ENCODE measurements around the gene NLRC3. TPM values are rescaled to one million over a fixed set of nuclear protein-coding genes. Genes with fewer than 3 reads are reported as not detected.

Gene NLRC3
- total RNA-seq, 1 experiment from 2014 or later, result 0.26 TPM

DNA sequence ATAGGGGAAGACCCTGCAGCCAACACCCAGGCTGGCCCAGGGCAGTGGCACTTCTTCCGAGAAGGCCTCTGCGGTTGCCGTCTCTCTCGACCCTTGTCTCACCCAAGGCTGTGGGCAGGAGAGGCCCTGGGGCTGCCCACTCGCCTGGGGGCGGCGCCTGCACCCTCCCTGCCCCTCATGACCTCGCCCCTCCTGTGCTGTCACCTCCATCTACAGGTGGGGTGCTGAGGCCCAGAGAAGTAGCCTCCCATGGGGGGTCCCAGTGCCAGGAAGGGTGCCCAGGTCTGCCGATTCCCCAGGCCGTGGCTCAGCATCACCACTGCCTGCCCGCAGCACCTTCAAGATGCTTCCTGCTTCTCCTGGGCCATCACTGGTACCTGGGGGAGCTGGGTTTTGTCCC is 992 bp downstream of the NLRC3 start (continued):
- TF ChIP-seq, protein P1, sequence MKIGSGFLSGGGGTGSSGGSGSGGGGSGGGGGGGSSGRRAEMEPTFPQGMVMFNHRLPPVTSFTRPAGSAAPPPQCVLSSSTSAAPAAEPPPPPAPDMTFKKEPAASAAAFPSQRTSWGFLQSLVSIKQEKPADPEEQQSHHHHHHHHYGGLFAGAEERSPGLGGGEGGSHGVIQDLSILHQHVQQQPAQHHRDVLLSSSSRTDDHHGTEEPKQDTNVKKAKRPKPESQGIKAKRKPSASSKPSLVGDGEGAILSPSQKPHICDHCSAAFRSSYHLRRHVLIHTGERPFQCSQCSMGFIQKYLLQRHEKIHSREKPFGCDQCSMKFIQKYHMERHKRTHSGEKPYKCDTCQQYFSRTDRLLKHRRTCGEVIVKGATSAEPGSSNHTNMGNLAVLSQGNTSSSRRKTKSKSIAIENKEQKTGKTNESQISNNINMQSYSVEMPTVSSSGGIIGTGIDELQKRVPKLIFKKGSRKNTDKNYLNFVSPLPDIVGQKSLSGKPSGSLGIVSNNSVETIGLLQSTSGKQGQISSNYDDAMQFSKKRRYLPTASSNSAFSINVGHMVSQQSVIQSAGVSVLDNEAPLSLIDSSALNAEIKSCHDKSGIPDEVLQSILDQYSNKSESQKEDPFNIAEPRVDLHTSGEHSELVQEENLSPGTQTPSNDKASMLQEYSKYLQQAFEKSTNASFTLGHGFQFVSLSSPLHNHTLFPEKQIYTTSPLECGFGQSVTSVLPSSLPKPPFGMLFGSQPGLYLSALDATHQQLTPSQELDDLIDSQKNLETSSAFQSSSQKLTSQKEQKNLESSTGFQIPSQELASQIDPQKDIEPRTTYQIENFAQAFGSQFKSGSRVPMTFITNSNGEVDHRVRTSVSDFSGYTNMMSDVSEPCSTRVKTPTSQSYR (CRISPR knock-in tag; IDR thresholded peaks at IDR 0.05), result no peak
- TF ChIP-seq SOX15 (CRISPR knock-in tag; IDR thresholded peaks at IDR 0.05), result no peak

DNA sequence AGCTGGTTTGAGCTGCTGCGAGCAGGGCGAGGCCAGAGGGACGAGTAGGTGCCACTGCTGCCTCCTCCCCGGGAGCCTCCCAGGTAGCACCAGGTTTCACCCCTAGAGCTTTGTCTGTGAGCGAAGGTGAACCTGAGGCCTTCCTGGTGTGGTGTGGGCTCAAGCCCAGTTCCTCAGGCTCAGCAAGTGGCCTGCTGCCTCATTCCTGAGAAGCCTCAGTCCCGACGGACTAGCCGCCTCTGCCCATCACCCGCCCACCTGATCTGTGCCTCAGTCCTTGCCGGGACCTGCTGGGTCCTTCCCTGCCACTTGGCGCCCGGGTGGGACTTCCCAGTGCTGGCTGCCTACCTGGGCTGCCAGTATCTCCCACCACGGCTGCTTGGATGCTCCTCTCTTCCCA is 1.7 kb downstream of the NLRC3 start:
- TF ChIP-seq ZNF232 (CRISPR knock-in tag; IDR thresholded peaks at IDR 0.05), result no peak
- DNase-seq (ENCODE audit: low spot score) (no peak), ATAC-seq (no peak)
- Mint-ChIP-seq H3K4me3 (no peak overlapping the region), H3K9me3 (peaks cover 9% of the 10 kb centered on the region), H3K36me3 (peaks cover 2% of the 10 kb centered on the region; the same call in 1 of the 2 replicates), H3K4me1 (peaks cover 9% of the 10 kb centered on the region), H3K27ac (no peak overlapping the region), H3K27me3 (ENCODE audit: low read depth) (no peaks in the 10 kb centered on the region)
- CTCF ChIA-PET, result no interaction called here
- POLR2A ChIA-PET, result interaction anchor here (0.6 kb wide), 1 partner anchor 8 kb away, joined by 3 read pairs; no protein-coding TSS in a partner anchor

DNA sequence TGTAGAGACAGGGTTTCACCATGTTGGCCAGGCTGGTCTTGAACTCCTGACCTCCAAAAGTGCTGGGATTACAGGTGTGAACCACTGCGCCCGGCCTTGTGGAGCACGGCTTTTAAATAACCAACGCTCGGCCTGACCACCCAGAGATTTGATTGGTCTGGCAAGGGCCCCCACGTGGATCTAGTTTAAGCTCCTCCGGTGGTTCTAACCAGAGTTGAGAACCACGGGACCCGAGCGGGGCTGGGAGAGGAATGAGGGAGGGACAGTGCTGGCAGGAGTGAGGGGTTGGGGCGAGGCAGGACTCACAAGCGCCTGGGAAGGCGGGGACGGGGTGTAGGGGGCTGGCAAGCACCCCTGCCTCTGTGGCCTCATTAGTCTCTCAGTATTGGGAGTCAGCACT is 3.0 kb downstream of the NLRC3 start:
- ChIA-PET CTCF (no interaction called here), POLR2A (no interaction called here)
- Mint-ChIP-seq H3K4me1 (peaks cover 4% of the 10 kb centered on the region), H3K4me3 (no peak overlapping the region), H3K27me3 (ENCODE audit: low read depth) (no peaks in the 10 kb centered on the region), H3K27ac (no peak overlapping the region), H3K9me3 (peaks cover 19% of the 10 kb centered on the region), H3K36me3 (peaks cover 5% of the 10 kb centered on the region; the same call in 1 of the 2 replicates)
- ATAC-seq (no peak), DNase-seq (ENCODE audit: low spot score) (no peak)
- TF ChIP-seq FOXJ3 (CRISPR knock-in tag; IDR thresholded peaks at IDR 0.05; ENCODE audit: borderline replicate concordance), result no peak
- TF ChIP-seq ZNF416 (CRISPR knock-in tag; IDR thresholded peaks at IDR 0.05), result no peak
- TF ChIP-seq, protein P2, sequence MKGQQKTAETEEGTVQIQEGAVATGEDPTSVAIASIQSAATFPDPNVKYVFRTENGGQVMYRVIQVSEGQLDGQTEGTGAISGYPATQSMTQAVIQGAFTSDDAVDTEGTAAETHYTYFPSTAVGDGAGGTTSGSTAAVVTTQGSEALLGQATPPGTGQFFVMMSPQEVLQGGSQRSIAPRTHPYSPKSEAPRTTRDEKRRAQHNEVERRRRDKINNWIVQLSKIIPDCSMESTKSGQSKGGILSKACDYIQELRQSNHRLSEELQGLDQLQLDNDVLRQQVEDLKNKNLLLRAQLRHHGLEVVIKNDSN (CRISPR knock-in tag; IDR thresholded peaks at IDR 0.05), result no peak
- TF ChIP-seq KAT7 (CRISPR knock-in tag; IDR thresholded peaks at IDR 0.05; ENCODE audit: borderline replicate concordance), result no peak
- no peak for TF ChIP-seq ETV6 (CRISPR knock-in tag; IDR thresholded peaks at IDR 0.05)
- no peak for TF ChIP-seq GTF2I (CRISPR knock-in tag; conservative IDR thresholded peaks at IDR 0.05)
- TF ChIP-seq JUN (CRISPR knock-in tag; IDR thresholded peaks at IDR 0.05), result no peak
- TF ChIP-seq, protein P3, sequence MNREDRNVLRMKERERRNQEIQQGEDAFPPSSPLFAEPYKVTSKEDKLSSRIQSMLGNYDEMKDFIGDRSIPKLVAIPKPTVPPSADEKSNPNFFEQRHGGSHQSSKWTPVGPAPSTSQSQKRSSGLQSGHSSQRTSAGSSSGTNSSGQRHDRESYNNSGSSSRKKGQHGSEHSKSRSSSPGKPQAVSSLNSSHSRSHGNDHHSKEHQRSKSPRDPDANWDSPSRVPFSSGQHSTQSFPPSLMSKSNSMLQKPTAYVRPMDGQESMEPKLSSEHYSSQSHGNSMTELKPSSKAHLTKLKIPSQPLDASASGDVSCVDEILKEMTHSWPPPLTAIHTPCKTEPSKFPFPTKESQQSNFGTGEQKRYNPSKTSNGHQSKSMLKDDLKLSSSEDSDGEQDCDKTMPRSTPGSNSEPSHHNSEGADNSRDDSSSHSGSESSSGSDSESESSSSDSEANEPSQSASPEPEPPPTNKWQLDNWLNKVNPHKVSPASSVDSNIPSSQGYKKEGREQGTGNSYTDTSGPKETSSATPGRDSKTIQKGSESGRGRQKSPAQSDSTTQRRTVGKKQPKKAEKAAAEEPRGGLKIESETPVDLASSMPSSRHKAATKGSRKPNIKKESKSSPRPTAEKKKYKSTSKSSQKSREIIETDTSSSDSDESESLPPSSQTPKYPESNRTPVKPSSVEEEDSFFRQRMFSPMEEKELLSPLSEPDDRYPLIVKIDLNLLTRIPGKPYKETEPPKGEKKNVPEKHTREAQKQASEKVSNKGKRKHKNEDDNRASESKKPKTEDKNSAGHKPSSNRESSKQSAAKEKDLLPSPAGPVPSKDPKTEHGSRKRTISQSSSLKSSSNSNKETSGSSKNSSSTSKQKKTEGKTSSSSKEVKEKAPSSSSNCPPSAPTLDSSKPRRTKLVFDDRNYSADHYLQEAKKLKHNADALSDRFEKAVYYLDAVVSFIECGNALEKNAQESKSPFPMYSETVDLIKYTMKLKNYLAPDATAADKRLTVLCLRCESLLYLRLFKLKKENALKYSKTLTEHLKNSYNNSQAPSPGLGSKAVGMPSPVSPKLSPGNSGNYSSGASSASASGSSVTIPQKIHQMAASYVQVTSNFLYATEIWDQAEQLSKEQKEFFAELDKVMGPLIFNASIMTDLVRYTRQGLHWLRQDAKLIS (CRISPR knock-in tag; IDR thresholded peaks at IDR 0.05; ENCODE audit: borderline replicate concordance), result no peak
- TF ChIP-seq, protein P4, sequence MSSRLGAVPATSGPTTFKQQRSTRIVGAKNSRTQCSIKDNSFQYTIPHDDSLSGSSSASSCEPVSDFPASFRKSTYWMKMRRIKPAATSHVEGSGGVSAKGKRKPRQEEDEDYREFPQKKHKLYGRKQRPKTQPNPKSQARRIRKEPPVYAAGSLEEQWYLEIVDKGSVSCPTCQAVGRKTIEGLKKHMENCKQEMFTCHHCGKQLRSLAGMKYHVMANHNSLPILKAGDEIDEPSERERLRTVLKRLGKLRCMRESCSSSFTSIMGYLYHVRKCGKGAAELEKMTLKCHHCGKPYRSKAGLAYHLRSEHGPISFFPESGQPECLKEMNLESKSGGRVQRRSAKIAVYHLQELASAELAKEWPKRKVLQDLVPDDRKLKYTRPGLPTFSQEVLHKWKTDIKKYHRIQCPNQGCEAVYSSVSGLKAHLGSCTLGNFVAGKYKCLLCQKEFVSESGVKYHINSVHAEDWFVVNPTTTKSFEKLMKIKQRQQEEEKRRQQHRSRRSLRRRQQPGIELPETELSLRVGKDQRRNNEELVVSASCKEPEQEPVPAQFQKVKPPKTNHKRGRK (CRISPR knock-in tag; IDR thresholded peaks at IDR 0.05; ENCODE audit: borderline replicate concordance), result no peak
- TF ChIP-seq, protein P5, sequence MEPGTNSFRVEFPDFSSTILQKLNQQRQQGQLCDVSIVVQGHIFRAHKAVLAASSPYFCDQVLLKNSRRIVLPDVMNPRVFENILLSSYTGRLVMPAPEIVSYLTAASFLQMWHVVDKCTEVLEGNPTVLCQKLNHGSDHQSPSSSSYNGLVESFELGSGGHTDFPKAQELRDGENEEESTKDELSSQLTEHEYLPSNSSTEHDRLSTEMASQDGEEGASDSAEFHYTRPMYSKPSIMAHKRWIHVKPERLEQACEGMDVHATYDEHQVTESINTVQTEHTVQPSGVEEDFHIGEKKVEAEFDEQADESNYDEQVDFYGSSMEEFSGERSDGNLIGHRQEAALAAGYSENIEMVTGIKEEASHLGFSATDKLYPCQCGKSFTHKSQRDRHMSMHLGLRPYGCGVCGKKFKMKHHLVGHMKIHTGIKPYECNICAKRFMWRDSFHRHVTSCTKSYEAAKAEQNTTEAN (CRISPR knock-in tag; IDR thresholded peaks at IDR 0.05), result no peak
- no peak for TF ChIP-seq TEAD4 (CRISPR knock-in tag; IDR thresholded peaks at IDR 0.05)
- TF ChIP-seq, protein P6, sequence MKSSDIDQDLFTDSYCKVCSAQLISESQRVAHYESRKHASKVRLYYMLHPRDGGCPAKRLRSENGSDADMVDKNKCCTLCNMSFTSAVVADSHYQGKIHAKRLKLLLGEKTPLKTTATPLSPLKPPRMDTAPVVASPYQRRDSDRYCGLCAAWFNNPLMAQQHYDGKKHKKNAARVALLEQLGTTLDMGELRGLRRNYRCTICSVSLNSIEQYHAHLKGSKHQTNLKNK (CRISPR knock-in tag; IDR thresholded peaks at IDR 0.05), result no peak
- no peak for TF ChIP-seq FOXK1 (CRISPR knock-in tag; IDR thresholded peaks at IDR 0.05)
- TF ChIP-seq, protein P7, sequence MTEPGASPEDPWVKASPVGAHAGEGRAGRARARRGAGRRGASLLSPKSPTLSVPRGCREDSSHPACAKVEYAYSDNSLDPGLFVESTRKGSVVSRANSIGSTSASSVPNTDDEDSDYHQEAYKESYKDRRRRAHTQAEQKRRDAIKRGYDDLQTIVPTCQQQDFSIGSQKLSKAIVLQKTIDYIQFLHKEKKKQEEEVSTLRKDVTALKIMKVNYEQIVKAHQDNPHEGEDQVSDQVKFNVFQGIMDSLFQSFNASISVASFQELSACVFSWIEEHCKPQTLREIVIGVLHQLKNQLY (CRISPR knock-in tag; IDR thresholded peaks at IDR 0.05), result no peak
- no peak for TF ChIP-seq NR2C2 (CRISPR knock-in tag; IDR thresholded peaks at IDR 0.05)
- TF ChIP-seq, protein P8, sequence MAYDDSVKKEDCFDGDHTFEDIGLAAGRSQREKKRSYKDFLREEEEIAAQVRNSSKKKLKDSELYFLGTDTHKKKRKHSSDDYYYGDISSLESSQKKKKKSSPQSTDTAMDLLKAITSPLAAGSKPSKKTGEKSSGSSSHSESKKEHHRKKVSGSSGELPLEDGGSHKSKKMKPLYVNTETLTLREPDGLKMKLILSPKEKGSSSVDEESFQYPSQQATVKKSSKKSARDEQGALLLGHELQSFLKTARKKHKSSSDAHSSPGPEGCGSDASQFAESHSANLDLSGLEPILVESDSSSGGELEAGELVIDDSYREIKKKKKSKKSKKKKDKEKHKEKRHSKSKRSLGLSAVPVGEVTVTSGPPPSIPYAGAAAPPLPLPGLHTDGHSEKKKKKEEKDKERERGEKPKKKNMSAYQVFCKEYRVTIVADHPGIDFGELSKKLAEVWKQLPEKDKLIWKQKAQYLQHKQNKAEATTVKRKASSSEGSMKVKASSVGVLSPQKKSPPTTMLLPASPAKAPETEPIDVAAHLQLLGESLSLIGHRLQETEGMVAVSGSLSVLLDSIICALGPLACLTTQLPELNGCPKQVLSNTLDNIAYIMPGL (CRISPR knock-in tag; IDR thresholded peaks at IDR 0.05), result no peak
